GM18873 (cell line): ENCODE measurements around the gene CINP.

ENCODE experiments used
- ATAC-seq: cut with Tn5 transposase; IDR thresholded peaks from one replicate; pipeline ENCODE4 v1.9.1; 2021; ENCODE audit warnings: mild to moderate bottlenecking, moderate library complexity, moderate number of reproducible peaks; ENCODE audit not compliant: unreplicated experiment, low FRiP score

Gene CINP

DNA sequence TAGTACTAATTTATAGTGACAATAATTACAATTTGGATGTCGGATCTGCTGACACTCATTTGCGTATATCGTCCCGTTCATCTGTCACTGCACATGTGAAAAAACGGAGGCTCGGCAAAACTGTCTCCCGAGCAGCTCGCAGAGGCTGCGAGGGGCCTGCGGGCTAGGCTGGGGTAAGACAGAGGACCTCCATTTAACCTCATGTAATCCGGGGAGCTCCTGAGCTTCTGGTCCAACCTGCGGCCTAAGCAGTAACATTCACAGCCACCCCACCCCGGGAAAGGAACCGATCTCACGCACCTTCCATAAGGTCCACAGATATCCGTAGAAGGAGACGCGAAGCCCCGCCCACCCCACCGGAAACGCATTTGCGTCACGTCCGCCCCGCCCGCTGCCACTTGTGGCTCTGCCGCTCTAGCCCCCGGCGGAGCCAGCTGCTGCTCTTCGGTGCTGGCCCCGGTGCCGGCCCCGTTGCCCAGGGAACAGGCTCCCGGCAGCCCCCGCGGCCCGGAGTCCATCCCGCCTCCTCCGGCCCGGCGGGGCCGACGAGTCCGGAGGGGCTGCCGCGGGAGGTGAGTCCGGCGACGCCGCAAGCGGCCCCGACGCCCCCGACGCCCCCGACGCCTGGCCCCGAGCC, at the start of gene CINP, which contains the start of gene TECPR2:
Gene CINP, minus strand, starts transcription at position 346 of the 637 bp plus-strand sequence. Its CDS starts 39 bp downstream, at position 307.
Gene TECPR2, plus strand, starts transcription at position 397 of the 637 bp plus-strand sequence. CDS start 13,781 bp downstream, outside the sequence.
- ATAC-seq, result peak; percentile 78

DNA sequence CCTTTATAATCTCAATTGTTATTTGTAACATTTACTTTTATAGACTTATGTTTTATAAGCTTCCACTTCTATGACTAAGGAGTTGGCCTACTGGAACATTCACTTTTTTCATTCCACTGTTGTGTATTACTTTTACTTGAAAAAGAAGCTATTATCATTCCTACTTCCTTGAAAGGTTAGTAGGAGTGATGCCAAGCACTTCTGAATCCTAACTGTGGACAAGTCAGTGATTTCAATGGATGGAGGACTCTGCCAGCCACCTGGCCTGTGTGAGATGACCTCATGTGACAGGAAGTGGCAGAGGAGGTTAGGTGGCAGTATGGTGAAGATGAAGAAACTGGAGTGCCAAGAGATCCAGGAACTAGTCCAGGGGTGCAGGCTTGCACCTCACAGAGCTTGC, 46.0 kb upstream of the CINP start:
- no peak for ATAC-seq

DNA sequence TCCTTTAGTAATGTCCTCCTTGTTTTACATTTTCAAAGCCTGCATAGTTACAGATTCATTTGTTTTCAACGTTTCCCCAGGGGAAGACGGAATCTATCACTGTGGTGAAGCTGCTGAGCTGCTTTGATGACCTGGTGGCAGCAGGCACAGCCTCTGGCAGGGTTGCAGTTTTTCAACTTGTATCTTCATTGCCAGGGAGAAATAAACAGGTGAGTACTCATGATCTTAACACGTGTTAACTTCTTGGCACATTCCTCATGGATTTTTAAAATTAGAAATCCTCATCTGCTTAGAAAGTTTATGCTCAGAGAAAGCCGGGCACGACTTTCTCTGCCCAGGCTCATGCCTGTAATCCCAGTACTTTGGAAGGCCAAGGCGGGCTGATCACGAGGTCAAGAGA, 44.6 kb upstream of the CINP start:
- ATAC-seq, result no peak

DNA sequence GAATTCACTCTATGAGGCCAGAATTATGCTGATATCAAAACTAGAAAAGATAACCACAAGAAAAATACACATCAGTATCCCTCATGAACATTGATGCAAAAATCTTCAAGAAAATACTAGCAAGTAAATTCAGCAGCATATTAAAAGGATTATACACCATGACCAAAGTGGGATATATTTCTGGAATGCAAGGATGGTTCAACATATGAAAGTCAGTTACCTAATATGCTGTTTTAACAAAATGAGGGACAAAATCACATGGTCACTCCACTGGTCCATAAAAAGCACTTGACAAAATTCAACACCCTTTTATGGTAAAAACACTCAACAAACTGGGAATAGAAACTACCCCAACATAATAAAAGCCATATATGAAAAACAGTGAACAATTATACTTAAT, 40.3 kb upstream of the CINP start:
- ATAC-seq, result no peak

DNA sequence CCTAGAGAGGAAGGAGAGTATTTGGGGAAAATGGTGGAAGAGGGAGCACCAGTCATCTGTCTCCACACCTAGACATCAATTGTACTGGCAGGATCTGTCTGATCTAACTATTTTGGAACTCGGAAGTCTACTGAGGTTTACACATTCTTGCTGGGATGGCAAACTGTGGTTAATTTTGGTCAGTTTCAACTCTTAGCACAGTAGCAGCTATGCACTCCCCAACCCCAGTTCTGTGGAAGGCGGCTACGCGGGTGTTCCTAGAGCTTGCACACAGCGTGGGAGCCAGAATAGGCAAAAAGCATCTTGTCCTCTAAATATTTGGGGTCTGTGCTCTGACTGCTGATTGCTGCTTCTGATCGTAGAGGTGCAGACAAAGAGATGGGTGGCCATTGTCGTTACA, 33.8 kb upstream of the CINP start:
- ATAC-seq, result no peak

DNA sequence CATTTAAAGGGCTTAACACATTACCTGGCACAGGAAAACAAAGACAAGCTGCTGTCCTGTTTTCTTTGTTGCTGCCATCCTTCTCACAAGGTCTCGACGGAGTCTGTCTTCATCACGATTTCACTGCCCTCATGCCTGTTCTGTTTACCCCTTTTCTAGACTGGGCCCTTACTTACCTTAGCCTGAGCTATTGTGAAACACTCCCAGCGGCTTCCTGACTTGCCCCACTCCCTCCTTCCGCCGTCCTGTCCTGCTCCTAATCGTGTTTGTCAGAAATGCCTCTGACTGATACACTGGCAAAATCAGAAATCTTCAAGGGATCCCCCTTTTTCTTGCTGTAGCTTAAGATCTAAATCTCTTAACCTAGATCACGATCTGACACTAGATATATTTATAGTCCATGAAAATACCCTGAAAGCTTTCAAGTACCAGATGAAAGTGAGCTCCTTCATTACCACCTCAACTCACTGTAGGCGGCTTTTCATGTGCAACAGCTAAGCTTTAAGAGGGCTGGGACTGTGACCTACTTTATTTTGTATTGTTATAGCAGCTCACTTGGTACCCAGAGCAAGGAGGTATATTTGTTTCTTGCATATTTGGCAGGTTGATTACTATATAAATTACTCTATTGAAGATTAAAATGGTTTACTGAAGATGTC, 32.2 kb upstream of the CINP start:
- no peak for ATAC-seq

DNA sequence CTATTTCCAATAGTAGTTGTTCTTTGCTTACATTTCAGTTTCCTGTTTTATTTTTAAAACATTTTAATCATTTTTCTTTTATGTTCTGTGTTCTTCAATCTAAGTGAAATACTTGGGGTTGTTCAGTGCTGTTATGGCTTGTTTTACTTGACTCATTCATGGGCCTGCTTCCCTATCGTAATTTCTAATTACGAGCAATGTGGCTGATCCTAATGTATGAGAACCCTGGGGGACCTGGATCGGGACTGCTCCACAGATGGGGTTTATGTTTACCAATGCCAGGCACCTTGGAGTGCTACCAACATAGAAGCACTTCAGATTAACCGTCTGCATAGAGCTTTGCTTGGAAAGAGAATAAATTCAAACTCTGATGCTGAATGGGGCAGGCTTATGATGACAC, 29.8 kb upstream of the CINP start:
- no peak for ATAC-seq

DNA sequence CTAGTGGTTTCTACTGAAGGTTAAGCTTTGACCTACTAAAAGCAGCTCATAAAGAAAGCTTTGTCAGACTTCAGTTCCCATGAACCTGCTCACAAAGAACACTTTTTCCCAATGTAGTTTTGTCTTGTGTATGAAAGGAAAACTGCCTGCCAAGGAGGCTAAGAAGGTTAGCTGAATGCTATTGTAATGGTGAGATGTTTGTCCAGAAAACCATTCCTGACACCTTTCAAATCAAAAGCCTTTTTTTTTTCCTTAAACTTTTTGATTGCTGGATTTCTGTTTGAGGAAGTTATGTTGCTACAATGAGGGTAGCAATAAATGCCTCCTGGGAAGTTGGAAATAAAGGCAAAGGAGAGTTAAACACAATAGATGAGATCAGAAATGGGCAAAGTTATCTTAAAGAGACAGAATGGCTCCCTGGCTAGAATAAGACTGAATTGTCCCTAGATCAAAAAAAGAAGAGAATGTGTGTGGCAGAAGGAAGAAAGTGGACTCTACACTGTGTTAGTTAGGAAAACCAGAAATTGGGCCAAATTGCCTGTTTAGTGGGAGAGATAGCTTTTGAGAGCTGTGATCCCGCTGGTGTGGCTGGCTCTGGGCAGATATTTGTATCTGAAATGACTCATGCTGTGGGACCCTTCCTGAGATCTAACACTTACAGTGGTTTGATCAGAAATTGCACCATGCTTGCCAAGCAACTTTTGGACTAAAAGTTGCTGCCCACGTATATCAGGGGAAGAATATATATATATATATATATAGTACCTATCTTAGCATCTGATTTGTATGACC, 27.6 kb upstream of the CINP start:
- no peak for ATAC-seq

DNA sequence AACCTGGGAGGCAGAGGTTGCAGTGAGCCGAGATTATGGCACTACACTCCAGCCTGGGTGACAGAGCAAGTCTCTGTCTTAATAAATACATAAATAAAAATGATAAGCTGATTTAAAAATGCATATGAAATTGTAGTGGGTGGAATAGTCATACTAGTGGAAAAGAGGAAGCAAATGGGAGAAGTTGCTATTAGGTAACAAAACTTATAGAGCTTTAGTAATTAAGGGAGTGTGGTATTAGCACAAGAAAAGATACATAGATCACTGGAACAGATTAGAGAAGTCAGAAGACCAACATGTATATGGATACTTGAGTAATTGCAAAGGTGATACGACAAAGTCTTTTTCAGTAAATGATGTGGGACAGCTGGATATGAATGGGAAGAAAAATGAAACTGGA, 26.6 kb upstream of the CINP start:
- ATAC-seq, result no peak

DNA sequence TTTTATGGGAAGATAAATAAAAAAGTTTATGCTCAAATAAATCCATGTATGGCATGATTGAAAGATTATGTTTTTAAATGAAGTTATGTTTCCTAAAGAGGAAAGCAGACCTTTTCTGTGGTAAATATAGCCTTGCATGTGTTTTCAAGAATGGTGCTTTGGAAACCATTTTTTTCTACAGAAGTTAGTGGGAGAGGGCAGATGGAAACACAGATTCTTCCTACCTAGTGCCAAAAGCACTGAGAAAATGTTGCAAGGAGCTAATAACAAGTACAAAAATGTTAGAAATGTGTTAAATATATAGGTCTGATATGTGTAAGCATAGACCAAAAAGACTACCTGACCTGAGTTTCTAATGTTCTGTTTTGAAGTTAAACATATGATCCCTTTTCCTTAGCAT, 24.4 kb upstream of the CINP start:
- no peak for ATAC-seq

DNA sequence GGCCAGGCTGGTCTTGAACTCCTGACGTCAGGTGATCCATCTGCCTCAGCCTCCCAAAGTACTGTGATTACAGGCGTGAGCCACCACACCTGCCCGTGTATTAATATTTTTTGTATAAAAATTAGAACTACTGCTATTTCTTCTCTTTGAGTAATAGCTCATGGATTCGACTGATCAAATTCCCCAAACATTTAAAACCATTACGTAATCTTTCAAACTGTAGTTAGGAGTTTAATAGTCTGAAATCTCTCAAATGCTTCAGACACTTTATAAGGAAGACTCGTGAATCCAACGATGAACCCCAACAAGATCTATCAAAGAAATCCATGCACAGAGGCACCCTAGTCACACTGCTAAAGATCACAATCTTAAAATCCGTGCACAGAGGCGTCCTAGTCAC, 16.1 kb upstream of the CINP start:
- ATAC-seq, result no peak

DNA sequence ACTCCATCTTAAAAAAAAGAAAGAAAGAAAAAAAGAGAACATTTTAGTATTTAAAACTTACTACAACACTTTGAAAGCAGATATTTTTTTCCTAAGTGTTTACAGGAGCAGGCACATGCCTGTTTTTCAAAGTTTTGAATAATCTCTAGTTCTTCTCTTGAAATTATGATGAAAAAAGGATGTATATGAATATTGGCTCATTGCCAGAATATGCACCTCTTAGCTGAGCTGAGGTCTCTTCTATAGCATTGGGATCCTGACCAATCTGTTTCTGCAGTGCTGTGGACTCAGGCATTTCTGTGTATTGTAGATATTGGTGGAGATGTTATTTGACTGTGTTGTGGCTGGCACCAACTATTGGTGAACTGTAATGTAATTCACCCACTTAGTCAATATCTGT, 15.0 kb upstream of the CINP start:
- no peak for ATAC-seq

DNA sequence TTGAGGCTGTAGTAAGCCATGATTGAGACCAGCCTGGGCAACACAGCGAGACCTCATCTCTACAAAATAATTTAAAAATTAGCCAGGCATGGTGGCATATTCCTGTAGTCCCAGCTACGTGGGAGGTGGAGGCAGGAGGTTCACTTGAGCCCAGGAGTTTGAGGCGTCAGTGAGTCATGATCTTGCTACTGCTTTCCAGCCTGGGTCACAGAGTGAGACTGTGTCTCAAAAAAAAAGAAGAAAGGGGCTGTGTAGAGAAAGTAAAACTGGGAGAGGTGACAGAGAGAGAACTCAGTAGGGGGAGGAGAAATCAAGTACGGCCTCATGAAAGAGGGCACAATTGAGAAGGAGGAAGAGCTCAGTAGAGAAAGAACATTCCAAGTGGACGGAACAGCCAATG, 12.4 kb upstream of the CINP start:
- no peak for ATAC-seq

DNA sequence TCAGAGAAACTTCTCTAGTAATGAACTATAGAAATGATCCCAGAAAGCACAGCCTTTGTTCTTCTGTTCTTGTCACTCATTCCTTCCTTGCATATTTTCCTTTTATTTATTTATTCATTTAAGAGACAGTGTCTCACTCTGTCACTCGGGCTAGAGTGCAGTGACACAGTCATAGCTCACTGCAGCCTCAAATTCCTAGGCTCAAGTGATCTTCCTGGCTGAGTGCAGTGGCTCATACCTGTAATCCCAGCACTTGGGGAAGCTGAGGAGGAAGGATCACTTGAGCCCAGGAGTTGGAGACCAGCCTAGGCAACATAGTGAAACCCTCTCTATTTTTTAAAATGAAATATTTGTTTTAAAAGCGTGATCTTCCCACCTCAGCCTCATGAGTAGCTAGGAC, 11.6 kb upstream of the CINP start:
- no peak for ATAC-seq

DNA sequence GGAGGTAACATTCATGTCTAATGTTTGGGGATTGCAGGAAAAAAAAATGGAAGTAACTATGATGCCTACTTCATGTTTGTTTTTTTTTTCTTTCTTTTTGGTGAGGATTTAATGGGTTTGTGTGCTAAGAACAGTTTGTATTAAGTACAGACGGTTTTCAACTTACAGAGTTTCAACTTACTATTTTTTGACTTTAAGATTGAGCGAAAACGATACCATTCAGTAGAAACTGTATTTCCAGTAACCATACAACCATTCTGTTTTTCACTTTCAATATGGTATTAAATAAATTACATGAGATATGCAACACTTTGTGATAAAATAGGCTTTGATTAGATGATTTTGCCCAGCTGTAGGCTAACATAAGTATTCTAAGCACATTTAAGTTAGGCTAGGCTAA, 10.4 kb upstream of the CINP start:
- ATAC-seq, result no peak

DNA sequence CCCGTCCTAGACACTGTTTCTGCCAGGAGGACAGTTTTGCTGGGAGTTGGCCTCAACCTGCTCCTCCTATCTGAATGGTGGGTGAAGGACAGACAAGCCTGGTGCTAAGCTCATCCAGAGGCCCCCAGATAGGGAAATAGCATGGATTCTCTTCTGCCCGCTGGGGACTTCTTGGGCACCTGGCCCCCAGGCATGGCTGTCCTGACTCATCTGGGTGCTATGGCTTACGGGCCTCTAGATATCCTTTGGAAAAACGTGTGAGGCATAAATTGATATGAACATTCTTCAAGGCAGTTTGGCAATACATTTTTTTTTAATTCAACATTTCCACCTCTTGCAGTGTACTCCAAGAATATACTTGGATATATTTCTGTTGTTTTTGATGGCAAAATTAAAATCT, 8.7 kb upstream of the CINP start:
- no peak for ATAC-seq

DNA sequence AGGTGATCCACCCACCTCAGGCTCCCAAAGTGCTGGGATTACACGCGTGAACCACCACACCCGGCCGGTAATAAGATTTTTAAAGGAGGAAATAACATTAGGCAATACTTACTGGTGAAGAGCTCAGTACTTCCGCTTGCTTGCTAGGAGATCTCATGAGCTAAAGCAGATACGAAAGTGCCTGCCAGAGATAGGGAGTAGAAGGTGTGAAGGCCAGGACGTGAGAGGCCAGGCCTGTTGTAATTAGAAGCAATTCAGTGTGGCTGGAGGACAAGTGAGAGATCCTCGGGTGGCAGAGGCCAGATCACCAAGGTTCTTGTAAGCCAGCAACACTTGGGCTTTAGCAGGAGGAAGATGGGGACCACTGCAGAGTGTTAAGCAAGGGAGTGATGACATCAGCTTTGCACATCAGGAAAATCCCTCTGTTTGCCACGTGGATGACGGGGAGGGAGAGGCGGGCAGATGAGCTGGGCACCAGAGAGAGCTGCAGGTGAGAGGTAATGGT, 7.7 kb upstream of the CINP start:
- no peak for ATAC-seq

DNA sequence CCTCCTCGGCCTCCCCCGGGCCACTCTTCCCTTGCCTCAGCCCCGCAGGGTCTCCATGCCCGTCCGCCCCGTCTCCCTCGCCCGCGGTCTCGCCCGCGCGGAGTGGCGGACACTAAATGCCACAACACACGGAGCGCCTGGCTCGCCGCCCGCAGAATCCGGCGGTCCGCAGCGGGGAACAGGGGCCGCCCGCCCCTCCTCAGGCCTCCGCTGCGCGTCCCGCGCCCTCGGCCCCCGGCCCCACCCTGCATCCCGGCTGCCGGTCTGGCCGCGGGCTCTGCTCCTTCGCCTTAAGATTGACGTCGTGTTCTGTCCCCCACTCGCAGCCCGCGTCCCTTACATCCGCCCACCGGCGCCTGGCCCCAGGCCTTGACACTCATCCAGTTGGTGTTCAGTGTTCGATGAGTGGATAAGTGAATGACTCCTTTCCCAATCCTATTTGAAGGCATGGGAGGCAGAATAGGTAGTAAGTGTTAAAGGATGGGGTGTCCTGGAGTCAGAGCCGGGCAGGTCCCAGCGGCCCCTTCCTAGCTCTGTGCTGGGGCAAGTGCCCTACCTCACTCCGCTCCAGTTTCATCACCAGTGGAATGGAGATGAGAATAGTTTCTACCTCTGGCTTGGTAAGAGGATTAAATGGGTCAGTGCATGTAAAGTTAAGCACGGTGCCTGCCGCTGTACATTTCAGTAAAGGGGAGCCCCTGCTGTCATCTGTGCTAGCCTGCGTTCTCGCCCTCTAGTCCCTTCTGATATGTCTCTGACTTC, 673 bp upstream of the CINP start:
- peak; percentile 17 for ATAC-seq

DNA sequence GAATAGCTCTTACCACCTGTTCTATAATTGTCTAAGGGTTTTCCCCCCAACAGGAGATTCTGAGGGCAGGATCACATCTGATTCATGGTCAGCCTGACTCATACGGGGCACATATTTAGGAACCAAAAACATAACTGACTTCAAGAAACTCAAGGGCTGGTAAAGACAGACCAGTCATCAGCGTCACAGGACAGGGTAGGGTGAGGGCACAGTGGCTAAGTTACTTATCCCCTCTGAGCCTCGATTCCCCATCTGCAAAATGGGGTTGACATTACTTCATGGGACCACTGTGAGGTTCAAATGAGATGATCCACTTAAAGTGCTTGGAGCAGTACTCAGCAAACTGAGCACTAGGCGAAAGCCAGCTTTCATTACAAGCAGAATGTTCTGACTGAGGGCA, 606 bp downstream of the CINP start:
- ATAC-seq, result peak; percentile 30

DNA sequence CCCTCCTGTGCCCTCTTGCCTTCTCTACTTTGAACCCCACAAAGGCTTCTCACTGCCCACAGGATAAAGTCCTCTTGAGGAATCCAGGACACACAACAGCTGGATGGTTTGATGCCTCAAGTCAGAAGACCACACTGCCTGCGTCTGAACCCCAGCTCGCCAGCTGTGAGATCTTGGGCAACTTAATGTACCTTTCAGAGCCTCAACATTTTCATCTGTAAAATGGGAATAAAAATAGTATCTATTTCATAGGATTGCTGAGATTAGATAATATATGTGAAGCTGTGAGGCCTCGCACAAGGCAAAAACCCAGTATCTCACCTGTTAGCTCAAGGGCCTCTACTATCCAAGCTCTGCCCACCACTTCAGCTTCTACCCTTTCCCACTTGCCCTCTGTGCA, 2.3 kb downstream of the CINP start:
- ATAC-seq, result no peak

DNA sequence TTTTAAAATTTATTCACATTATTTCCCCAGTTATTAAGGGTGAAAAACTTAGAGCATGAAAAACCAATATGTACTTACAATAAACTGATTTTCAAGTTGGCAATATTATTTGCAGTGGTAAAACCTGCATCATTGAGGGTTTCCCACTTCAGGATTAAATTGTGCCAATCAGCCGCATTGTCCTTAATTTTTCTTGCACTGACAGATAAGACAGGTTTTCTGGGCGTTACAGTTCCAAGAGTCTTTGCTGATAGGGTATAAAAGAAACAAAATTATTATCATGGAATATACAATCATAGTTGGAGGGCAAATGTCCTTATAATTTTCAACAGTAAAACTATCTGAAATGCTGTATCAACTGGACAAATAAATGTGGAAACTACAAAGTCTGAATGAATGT, 3.3 kb downstream of the CINP start:
- ATAC-seq, result no peak
